Measurements from ENCODE around the gene ANKS4B.
"Not testable (repeated sequence)": the region's sequence is repeated elsewhere in the genome, so short reads cannot be mapped to it uniquely, and the experiment has no call there.

Gene ANKS4B

DNA sequence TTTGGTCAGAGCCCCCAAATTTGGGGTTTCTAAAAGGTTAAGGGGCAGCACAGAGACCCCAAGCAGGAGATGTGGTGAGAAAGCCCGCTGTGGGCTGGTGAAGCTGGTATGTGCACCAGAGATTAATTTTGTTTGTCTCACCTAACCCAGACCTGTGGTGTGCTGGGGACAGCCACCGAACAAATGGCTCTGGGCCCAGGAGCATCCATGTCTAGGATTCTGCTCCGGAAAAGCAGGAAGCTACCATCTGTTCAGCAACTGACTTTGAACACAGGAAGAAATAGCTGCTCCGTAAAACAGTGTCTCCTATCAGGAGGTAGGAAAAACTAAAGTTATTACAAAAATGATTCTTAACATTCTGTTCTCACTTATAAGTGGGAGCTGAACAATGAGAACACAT is 19.4 kb upstream of the ANKS4B start:
- in situ Hi-C loops (cut with HindIII; ENCODE audit: low sequenced_read_pairs) = no loop called here

DNA sequence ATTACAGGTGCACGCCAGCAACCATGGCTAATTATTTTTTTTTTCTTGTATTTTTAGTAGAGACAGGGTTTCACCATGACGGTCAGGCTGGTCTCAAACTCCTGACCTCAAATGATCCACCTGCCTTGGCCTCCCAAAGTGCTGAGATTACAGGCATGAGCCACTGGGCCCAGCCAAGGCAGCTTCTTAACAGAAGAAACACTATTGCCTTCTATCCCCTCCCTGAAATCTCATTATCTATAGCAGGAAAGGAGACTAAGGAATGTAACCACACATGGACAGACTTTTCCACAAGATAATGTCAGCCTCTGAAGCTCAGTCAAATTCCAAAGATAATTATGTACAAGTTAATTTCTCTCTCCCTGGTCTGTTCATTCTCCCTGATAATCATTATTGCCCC is 16.4 kb upstream of the ANKS4B start:
- in situ Hi-C loops (cut with HindIII; ENCODE audit: low sequenced_read_pairs) = no loop called here

DNA sequence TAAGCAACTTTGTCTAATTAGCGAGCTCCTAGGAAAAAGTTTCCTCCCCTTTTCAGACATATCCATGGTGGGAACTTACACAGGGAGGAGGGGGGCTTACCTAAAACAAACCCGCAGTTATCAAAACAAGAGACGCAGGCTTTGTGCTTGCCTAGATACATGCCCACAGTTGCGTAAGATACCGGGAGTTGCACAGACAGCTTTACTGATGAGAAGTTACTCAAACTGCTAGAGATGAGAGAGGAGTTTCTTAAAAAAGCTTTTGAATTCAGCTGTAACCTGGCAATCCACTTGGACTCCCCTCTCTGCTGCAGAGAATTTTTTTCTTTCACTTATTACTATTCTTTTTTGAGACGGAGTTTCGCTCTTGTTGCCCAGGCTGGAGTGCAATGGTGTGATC is 15.3 kb upstream of the ANKS4B start:
- in situ Hi-C loops (cut with HindIII; ENCODE audit: low sequenced_read_pairs) = no loop called here

DNA sequence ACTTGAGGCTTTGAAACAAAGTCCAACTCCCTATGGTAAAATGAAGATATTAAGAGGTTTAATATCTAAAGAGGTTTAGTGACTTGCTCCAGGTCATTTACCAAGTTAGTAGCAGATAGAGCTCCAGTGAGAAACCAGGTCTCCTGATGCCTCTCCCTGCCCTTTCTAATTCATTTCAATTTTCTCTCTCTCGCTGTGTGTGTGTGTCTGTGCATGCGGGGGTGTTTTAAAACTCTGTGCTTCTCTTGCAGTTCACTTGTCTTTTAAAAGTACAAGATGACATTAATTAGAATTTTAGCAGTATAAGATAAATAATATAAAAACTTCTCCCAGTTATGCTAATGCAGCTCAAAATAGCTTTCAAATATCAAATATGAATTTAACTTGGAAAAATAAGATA is 13.9 kb upstream of the ANKS4B start:
- in situ Hi-C loops (cut with HindIII; ENCODE audit: low sequenced_read_pairs) = no loop called here

DNA sequence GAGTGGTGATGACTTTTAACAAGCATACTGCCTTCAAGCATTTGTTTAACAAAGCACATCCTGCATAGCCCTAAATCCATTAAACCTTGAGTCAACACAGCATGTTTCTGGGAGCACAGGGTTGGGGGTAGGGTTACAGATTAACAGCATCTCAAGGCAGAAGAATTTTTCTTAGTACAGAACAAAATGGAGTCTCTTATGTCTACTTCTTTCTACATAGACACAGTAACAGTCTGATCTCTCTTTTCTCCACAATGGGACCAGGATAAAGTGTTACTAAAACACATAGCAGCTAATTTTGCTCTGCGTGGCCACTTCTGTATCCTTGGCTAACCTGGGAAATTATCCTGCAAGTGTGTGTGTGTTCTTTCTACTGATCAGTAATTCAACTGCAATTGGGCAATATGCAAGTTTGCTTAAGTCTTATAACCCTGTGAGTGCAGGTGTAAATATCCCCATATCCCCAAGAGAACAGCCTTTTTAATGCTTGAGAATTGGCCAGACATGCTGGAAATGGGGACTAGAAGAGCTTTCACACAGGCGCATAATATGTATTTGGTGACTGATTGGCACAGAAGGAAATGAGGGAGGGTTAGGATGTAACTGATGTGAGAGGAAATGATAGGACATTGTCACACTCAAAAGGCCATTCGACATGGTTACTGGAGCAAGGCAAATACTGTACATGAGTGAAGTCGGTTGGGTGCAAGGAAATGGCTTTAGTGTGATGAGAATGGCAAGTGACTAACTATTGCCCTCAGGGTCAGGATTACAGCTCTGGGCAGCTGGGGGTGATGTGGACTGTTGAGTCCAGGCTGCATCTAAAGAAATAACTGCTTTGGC is 10.8 kb upstream of the ANKS4B start:
- in situ Hi-C loops (cut with HindIII; ENCODE audit: low sequenced_read_pairs) = no loop called here

DNA sequence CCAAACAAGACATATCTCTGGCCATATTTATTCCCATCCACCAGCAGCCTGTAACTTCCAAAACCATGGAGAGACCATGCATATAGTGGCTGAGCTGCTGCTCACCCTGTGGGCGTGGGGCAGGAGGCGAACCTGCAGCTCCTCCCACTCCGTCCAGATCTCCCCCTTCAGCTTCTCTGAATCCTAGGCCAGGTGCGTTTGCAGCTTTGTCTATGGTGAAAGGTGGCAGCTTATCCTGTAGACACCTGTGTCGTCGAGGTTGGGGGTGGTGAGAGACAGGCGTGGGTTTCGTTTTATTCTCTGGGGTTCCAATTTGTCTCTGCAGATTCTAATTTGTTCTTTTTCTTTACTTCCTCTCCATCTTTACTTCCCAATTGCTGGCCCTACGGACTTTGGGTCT is 9.7 kb upstream of the ANKS4B start:
- in situ Hi-C loops (cut with HindIII; ENCODE audit: low sequenced_read_pairs) = no loop called here

DNA sequence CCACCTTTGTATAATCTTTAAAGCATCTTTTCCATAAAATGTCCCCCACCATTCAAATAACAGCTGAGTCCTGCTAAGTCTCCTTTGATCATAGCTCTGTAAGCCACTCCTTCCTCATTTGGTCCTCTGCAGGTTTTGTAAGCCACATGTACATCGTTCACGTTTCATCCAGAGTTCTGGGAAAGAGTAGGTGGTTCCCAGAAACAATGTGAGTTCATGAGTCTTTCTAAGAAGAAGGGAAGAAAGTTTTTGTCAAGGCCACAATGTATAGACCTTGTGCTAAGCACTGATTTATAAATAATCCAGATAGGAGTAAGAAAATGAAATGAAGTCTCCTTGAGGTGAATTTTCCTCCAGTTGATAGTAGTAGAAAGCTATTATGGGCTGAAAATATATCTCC is 8.7 kb upstream of the ANKS4B start:
- in situ Hi-C loops (cut with HindIII; ENCODE audit: low sequenced_read_pairs) = no loop called here

DNA sequence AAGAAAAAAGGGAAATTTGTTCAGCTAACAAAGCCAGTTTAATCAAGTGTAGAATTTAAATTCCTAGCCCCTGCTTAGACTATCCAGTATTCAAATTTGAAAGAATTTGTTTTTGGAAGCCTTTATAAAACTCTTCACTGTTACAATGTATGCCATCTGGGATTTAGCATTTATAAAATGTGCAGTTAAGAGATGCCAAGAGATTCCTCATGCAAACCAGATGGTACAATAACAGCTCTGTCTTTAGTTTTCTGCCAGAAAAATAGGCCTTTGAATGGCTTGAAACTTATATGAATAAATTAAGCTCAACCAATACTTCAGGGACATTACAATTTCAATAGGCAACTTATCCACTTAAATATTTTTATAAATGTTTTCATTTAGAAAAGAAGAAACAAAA is 6.8 kb upstream of the ANKS4B start:
- in situ Hi-C loops (cut with HindIII; ENCODE audit: low sequenced_read_pairs) = no loop called here

DNA sequence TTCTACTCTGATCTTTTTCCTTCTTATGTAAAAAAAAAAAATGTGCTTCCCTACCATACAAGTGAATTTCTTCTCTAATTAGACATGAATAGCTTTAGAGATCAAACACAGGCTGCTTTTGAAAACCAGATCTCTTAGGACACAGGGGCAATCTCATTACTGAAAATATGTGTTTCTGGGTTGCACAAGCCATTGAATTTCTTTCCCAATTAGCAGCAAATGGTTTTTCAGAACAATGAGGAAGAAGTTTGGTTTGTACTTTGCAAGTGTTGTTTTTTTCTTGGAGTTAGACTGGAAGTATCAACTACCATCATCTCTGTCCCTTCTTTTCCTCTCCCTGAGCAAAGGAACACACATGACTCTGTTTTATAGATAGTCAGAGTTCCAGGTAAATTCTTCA is 5.6 kb upstream of the ANKS4B start:
- in situ Hi-C loops (cut with HindIII; ENCODE audit: low sequenced_read_pairs) = no loop called here

DNA sequence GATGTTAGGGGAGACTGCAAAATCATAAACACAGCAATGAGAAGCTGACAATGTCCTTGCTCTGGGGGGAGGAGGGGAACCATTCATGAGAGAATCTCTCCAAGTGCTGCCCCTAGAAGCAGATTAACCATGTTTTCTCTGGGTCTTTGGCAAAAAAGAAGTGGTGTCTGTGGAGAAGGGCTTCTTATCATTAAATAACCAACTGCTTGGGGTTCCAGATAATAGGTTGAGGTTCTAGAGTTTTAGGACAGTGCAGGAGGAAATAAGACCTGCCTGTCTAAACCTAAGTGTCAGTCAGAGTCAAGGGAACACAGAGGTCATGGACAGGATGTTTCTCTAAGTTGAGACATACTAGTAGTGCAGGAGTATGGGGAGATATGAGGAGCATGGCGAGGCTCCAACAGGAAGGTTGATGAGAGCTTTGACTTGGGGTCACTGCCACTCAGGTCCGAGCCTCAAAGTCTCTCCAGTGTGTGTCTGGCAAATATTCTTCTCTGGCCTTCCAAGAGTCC is 5.1 kb upstream of the ANKS4B start:
- in situ Hi-C loops (cut with HindIII; ENCODE audit: low sequenced_read_pairs) = no loop called here

DNA sequence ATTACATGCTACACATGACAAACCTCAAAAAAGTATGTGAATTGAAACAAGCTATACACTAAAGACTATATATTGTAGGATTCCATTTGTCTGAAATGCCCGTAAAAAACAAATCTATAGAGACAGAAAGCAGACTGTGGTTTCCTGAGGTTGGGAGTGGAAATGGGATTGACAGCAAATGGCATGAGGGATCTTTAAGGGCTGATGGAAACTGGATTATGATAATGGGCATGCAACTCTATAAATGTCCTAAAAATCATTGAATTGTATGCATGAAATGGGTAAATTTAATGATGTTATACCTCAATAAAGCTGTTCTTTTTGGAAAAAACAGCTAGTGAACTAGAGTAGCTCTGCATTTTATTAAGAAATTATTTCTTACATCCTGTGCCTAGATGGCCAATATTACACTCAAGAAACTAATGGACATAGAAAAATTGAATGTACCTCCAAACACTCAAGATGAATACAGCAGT is 416 bp upstream of the ANKS4B start:
- in situ Hi-C loops (cut with HindIII; ENCODE audit: low sequenced_read_pairs) = no loop called here

DNA sequence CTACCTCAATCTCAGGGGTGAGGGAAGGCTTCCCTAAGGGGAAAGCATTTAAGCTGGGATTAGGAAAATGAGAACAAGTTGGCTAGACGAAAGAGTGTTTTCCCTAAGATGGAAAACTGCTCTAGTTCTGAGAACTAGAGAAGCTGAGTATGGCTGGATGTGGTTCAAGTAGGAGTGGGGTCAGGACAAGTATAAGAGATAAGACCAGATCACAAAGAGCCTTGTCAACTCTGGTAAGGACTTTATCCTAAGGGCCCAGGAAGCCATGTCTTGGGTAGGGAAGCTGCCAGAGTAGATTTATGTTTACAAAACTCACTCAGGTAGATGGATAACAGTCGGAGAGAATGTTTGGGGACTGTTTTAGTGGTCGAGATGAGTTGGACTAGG is 1.7 kb downstream of the ANKS4B start:
- in situ Hi-C loops (cut with HindIII; ENCODE audit: low sequenced_read_pairs) = no loop called here

DNA sequence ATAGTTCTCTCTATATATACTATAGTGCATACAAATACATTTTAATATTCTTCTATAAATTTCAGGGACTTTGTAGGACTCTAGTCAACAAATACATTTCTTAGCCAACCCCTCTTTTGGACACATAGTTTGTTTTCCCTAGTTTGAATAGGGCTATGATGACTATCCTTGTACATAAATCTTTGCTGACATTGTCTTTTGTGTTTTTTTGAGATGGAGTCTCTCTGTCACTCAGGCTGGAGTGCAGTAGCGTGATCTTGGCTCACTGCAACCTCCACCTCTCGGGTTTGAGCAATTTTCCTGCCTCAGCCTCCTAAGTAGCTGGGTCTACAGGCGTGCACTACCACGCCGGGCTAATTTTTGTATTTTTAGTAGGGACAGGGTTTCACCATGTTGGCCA is 3.3 kb downstream of the ANKS4B start:
- in situ Hi-C loops (cut with HindIII; ENCODE audit: low sequenced_read_pairs) = no loop called here

DNA sequence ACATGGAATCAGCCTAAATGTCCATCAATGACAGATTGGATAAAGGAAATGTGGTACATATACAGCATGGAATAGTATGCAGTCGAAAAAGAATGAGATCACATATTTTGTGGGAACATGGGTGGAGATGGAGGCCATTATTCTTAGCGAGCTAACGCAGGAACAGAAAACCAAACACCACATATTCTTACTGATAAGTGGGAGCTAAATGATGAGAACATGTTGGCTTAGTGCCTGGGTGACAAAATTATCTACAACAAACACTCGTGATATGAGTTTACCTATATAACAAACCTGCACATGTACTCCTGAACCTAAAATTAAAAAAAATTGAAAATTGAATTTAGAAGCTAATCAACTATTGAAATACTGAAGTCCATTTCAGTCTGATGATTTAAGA is 6.1 kb downstream of the ANKS4B start:
- in situ Hi-C loops (cut with HindIII; ENCODE audit: low sequenced_read_pairs) = no loop called here

DNA sequence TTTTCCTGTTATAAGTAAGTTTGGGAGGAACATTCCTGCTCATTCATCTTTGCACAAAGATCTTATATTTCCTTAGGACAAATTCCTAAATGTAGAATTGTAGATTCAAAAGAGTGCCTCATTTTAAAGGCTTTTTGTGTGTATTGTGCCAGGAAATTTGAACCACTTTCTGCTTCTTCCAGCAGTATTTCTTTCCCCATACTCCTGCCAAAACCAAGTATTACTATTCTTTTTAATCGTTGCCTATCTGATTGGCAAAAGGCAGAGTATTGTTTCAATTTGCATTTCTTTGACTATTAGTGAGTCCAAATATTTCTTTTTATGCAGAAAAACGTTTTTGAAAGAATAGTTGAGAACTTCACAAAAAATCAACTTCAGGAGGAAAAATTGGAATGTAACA is 9.3 kb downstream of the ANKS4B start:
- in situ Hi-C loops (cut with HindIII; ENCODE audit: low sequenced_read_pairs) = no loop called here

DNA sequence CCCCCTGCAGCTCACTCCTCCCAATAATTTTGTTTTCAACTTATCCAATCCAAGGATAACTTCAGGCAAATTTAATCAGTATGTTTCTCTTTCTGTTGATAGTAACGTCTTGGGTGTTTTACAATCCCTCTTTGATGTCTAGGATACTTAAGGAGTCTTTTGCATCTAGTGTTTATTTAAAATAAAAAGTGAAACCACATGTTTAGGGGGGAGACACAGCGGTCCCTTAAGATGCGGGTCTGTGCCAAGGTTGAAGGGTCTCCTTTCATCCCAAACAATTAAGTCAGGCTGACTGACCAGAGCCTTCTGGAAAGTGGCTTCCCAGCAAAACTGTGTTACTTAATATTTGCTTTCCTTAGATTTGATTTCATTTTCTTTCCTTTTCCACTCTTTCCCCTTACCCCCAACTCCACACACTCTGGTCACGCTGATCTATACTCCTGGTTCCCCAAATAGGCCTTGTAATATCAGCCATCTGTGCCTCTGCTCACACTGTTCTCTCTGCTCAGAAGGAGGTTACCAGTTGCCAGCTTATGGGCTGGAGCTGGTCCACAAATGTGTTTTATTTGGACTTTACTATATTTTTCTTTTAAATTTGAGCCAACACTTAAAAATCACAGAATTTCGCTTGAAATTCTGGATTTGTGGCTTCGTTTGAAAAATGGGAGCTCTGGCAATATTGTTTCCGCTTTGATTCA is 11.2 kb downstream of the ANKS4B start:
- in situ Hi-C loops (cut with HindIII; ENCODE audit: low sequenced_read_pairs) = no loop called here

DNA sequence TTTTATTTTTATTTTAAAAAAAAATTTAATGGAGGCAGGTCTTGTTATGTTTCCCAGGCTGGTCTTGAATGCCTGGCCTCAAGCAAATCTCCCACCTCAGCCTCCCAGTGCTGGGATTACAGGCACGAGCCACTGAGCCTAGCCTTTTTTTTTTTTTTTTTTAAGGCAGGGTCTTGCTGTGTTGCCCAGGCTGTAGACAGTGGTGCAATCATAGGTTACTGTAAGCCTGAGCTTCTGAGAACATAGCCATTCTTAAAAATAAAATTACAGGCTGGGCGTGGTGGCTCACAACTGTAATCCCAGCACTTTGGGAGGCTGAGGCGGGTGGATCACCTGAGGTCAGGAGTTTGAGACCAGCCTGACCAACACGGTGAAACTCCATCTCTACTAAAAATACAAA is 14.7 kb downstream of the ANKS4B start:
- in situ Hi-C loops (cut with HindIII; ENCODE audit: low sequenced_read_pairs) = not testable (repeated sequence)

DNA sequence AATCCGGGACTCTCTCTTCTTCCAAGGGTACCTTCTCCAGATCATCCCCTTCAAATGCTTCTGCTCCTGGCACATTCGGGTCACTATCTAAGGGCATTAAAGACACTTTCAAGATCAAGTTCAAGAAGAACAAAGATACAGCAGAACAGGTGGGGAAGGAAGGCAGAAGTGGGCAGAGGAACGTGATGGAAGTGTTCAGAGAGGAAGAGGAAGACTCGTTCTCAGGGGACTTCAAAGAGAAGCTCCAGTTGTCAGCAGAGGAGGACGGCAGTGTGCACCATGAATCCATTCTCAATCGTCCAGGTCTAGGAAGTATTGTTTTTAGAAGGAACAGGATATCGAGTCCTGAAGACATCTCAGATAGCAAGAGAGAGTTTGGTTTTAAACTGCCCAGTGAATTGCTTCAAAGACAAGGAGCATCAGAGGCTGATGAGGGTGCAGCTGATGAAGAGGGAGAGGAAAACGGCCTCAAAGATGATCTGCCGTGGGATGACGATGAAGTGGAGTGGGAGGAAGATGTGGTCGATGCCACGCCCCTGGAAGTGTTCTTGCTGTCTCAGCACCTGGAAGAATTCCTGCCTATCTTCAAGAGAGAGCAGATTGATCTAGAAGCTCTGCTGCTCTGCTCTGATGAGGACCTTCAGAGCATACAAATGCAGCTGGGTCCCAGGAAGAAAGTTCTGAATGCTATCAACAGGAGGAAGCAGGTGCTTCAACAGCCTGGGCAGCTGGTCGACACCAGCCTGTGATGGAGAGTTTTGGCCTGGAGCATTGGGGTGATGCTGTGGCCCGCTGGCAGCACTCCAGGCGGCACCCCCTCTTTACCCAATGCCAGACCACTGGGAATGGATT is 16.8 kb downstream of the ANKS4B start:
- in situ Hi-C loops (cut with HindIII; ENCODE audit: low sequenced_read_pairs) = loop anchor here (25.0 kb wide), 1 partner anchor 1412 kb away; no protein-coding TSS in a partner anchor

DNA sequence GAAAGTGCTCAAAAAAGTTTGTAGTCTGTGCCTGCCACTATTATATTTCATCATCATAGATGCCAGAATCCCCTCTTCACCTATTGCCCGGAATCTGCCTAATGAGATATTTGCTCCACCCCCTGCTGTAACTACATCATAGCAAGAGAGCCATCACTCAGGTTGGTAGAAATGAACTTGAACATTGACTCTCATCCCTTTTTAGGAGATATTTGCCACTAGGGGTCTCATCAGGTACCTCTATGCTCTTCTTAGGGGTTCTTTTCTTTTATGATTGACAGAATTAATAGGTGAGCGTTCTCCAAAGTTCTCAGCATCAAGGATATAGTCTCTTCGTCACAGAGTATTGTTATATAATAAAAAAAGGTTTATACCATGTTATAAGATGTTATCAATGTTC is 20.0 kb downstream of the ANKS4B start:
- in situ Hi-C loops (cut with HindIII; ENCODE audit: low sequenced_read_pairs) = loop anchor here (25.0 kb wide), 1 partner anchor 1409 kb away; no protein-coding TSS in a partner anchor

DNA sequence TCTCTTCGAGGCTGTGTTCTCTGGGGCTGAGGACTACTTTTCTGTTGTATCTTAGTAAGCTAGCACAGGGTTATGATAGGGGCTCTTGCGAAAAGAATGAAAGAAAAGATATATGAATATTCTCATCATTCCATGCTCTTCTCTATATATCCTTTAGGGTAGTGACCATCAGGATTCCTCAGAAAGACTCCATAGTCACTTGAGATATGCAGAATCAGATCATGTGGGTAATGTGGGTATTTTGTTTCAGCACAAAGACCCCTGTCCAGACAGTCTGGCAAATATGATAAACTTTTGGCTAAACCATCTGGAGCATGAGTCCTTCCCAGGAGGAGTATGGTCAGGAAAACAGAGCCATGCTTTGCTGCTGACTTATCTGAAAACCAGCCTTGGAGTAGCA is 23.1 kb downstream of the ANKS4B start:
- in situ Hi-C loops (cut with HindIII; ENCODE audit: low sequenced_read_pairs) = loop anchor here (25.0 kb wide), 1 partner anchor 1406 kb away; no protein-coding TSS in a partner anchor

DNA sequence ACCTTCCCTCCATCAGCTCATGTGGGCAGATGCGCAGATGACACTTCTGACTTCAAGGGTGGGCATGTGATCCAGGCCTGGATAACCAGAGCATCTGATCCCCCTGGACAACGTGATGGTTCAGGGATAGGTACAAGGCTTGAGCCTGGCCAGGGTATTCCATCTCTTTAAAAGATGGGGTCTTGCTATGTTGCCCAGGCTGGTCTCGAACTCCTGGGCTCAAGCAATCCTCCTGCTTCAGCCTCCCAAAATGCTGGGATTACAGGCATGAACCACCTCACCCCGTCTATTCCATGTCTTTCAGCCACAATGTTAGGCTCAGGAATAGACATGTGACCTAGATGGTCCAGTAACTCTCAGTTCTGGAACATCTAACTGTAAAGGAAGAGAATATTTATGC is 23.8 kb downstream of the ANKS4B start:
- in situ Hi-C loops (cut with HindIII; ENCODE audit: low sequenced_read_pairs) = loop anchor here (25.0 kb wide), 1 partner anchor 1405 kb away; no protein-coding TSS in a partner anchor
